GM21447 (cell line): ENCODE measurements around the gene KRTAP12-4.
"Not testable (repeated sequence)": the region's sequence is repeated elsewhere in the genome, so short reads cannot be mapped to it uniquely, and the experiment has no call there.

Experiments
- ATAC-seq: cut with Tn5 transposase; IDR thresholded peaks from one replicate; pipeline ENCODE4 v1.9.1; 2021; ENCODE audit not compliant: unreplicated experiment

Gene KRTAP12-4

DNA sequence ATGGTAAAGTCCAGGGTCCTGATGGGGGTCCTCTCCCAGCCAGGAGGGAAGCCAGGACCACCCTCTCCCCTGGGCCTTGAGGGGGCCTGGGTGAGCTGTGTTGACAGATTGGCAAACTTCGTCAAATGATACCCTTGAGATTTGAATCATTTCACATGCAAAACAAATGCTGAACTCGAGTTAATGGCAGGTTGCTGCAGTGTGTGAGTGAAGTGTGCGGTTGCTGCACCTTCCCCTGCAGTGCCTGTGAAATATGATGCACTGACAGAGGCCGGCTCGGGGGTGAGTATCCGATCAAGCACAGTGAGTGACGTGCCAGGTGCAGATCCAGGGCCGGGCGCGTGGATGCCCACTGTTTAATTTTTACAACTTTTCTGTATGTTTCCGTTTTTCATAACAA lies 33.2 kb upstream of the KRTAP12-4 start:
- no peak for ATAC-seq

DNA sequence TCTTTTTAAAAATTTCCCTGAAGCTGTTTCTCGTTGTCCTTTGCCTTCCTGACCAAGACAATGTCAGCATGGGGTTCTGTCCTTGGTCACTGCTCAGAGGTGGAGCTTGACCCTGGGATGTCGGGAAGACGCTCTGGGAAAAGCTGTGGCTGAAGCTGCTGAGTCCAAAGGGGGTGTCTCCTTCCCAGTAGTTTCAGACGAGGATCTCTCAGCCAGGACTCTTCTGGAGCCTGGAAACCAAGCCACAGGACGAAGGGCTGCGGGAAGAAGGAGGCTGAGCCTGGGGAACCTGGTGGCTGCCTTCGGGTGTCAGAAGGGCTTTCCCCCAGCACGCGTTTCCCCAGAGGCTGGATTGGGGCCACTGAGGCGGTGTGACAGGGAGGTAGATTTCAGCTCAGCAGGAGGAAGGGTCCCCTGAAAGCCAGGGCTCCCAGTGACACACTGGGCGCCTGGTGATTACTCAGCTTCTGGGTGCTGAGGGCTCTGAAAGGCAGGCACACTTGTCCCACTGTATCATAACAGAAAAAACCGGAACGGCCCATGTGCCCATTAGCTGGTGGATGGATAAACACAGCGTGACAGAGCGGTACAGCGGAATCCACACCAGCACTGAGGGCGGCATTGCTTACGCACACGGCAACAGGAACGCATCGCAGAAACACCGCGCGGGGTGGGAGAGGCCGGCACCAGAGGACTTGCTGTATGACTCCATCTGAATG lies 32.5 kb upstream of the KRTAP12-4 start:
- ATAC-seq, result no peak

DNA sequence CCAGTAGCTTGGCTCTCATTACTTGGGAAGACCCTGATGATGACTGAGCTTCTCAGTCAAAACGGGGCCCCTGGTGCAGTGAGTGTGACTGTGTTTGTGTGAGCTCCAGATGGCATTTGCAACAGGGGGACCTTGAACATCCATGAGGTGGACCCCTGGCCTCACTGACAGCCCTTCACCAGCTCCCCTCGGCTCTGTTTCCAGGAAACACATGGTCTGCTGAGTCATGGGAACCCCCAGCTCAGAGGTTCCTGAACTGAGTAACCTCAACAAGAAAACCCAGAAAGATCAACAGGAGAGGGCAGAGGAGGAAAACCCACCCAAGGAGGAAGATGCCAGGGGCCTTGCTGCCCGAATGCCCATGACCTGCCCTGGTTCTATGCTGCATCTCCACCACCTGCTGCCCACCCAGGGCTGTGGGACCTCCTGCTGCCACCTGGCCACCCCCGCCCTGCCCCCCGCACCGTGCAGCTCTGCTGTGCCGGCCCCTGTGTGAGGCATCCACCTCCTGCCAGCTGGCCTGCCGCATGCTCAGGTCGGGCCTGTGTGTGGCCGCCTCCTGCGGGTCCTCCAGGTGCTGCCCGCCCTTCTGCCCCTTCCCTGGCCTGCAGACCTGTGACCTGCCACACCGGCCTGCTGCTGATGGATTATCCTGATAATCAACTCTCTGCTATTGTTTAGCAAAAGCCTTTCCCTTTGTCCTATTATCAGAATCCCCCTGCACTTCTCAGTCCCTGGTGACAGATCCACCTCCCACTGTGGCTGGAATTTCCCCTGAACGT lies 31.7 kb upstream of the KRTAP12-4 start:
- no peak for ATAC-seq

DNA sequence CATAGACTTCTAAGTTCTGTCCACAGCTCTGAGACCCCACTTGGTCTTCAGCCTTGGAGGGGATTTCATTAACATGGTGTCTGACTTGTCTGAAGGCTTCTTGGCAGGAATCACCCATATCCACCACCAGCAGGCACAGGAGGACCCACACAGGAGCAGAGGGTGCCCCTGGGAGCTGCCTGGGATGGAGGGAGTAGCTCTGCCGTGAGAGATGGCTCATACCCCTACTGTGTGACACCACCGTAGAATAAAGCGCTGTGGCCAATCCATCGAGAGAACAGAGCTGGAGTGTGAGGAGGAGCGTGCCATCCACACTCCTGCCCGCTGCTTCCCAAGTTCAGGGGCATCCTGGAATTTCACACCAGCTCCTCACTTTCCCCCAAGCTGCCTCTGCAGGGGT lies 30.6 kb upstream of the KRTAP12-4 start:
- not testable (repeated sequence) for ATAC-seq

DNA sequence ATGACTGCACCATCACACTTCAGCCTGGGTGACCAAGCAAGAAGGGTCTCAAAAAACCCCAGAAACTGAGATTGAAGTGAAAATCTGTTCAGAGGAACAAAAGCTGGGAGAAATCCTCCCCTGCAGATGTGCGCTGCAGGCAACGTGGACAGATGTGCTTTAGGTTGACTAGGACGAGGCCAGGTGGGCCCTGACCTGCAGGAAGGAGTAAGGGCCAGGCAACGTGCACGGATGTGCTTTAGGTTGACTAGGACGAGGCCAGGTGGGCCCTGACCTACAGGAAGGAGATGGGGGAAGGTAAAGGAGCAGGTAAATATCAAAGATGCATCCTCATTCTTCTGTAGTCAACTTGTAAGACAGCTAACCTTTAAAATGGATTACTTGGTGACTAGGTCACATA lies 30.0 kb upstream of the KRTAP12-4 start:
- no peak for ATAC-seq

DNA sequence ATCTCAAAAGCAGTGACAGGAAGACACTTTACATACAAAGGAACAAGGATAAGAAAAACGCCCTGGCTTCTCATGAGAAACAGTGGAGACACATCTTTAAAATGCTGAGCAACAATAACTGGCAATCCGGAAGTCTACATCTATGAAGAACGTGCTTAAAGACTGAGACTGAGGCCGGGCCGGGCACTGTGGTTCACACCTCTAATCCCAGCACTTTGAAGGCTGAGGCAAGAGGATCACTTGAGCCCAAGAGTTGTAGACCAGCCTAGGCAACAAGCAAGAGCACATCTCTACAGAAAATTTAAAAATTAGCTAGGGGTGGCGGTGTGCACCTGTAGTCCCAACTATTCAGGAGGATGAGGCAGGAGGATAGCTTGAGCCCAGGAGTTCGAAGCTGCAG lies 29.6 kb upstream of the KRTAP12-4 start:
- no peak for ATAC-seq

DNA sequence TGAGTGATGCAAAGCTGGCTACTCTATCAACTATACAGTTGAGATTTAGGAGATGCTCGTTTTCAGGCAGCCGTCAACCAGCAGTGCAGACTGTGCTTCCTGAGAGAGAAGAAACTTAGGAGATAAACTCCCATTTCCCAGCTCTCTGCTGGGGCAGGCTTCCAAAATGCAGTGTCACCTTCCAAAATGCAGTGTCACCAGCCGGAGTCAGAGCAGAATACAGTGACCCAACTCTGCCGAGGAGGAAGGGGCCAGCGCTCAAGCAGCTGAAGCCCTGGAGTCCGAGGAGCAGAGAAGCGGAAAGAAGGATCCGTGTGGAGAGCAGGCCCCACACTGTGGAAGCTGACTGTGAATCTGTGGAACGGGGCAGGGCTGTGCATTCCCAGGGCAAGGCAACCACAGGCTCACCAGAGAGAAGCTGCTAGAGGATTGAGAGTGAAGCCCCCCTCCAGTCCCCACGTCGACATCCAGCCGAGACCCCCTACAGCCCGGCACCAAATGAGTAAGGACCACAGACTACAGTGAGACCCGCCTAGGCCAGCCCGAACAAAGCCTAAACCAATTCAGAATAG lies 28.2 kb upstream of the KRTAP12-4 start:
- ATAC-seq, result no peak

DNA sequence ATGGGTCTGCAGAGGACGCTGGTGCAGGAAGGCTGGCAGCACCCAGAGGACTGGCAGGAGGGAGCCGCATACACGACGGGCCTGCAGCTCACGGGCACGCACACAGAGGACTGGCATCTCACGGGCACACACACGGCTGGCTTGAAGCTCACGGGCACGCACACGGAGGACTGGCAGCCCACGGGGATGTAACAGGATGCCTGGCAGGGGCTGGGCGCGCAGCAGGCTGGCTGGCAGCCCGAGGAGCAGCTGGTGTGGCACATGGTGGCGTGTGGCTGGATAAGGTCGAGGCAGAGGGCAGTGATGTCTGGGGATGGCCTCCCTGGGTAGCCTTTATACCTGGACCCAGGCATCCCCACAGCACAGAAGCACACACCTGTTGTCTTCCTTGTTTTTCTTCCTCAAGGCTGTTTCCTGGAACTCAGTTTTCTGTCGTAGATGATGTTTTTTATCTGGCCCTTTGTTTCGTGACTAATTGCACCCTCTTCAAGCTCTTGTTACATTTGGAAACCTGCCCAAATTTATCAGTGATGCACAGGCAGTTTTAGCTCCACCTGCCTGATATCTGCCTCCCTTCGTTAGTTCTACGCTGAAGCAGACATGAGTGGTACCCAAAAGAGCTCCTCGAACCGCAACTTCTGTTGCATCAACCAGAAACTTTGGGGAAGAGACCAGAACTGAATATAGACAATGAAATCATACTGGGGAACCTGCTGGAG lies 27.6 kb upstream of the KRTAP12-4 start, which contains the start of gene KRTAP12-1:
Gene KRTAP12-1 (minus strand): TSS at position 303 of the 719 bp plus-strand sequence. CDS start 40 bp downstream, at position 263.
- ATAC-seq, result no peak

DNA sequence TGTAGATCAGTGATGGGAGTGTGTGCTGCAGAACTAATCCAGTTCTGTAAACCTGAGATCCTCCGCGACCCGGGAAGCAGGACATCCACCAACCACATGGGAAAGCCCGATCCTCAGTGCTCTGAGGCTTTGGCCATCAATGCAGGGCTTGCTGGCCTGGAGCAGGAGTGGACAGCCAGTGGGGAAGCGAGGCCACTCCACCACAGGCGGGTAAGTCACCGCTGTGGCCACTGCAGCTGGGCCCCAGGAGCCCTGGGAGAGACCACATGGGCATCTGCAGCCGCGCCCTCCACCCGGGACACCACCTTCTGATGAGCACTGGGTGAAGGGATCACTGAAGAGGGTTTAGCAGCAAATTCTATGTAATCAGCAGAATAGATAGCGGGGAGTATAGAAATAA lies 26.7 kb upstream of the KRTAP12-4 start:
- ATAC-seq, result no peak

DNA sequence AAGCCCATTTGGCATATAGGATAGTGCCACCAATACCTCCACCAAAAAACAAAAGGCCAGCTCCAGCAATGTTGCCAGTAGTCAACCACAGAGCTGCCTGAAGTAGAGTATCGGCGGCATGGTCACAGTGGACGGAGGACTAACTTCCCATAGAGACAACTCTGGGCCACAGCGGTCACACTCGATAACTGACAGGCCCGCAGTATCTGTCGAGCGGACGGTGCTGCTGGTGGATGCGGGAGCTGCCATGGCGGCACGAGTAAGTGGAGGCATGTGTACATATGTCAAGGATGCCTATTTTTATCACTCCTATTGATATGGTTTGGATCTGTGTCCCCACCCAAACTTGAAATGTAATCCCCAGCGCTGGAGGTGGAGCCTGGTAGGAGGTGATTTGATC lies 23.4 kb upstream of the KRTAP12-4 start:
- ATAC-seq, result no peak

DNA sequence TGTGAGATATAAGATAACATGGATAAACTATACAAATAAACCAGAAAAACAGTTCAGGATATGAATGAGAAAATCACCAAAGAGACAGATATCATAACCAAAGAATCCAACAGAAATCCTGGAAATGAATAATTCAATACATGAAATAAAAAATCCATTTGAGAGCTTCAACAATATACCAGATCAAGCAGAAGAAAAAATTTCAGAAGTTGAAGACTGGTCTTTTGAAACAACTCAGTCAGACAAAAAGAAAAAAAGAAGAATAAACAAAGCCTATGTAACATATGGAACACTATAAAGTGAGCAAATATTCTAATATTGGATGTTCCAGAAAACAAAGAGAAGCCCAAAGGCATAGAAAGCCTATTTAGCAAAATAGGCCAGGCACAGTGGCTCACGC lies 17.5 kb upstream of the KRTAP12-4 start:
- no peak for ATAC-seq

DNA sequence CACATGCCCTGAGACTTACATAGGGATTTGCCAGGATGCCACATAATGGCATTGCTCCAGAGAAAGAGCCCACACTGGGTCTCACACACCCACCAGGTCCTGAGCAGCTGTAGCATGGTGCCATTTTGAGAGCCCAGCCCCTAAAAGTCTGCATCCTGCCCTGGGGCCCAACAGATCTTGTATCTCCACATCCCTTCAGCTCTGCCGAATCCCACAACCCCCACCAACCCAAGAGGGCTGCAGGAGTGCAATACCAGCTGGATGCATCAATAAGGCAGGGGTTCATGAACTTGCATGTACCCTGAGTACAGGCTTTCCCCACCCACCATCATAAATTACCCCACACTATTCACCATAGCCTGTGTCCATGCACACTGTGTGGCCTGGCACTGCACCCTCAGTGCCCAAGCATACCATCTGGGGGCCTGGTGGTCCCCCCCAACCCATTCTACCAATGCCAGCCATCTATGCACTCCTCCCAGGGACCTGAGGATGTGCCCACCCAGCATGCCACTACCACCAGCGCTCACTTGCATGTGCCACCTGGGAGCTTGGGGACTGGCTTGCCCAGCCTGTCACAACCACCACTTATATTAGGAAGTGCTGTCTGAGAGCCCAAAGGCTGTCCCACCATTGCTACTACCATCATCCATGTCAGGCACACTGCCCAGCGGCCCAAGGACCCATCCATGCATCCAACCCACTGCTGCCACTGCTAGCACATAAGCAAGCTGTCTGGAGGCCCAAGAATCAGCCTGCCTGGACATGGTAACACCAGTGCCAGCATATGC lies 16.4 kb upstream of the KRTAP12-4 start:
- ATAC-seq, result no peak

DNA sequence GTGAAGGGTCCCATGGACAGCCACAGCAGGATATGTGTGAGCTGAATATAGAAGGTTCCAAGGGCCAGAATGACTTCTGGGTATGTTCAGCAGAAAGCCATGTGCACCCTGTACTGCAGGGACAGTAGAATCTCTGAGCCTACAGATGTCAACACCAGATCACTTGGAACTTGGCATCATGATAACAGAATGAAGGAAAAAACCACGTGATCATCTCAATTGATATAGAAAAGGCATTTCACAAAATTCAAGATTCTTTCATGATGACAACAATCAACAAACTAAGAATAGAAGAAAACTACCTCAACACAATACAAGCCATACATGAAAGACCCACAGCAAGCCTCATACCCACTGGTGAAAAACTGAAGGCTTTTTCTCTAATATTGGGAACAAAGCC lies 13.2 kb upstream of the KRTAP12-4 start:
- no peak for ATAC-seq

DNA sequence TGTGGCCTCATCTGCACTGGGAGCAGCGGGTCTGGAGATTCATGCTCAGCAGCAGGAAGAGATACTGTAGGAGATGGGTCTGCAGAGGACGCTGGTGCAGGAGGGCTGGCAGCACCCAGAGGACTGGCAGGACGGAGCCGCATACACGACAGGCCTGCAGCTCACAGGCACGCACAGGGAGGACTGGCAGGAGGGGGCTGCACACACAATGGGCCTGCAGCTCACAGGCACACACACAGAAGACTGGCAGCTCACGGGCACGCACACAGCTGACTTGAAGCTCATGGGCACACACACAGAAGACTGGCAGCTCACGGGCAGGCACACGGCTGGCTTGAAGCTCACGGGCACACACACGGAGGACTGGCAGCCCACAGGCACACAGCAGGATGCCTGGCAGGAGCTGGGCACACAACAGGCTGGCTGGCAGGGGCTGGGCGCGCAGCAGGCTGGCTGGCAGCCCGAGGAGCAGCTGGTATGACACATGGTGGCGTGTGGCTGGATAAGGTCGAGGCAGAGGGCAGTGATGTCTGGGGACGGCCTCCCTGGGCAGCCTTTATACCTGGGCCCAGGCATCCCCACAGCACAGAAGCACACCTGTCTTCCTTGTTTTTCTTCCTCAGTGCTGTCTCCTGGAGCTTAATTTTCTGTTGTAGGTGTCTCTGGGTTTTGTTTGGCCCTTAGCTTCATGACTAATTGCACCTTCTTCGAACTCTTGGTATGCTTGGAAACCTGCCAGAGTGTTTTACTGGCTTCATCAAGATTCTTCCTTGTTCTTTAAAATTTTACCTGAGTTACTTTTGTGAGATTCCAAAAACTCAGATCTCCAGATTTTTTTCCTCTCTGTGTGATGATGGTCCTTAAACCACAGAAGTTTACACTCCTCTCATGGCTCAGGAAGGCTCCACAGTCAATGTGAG lies 12.2 kb upstream of the KRTAP12-4 start, which contains the start of gene KRTAP12-2:
Gene KRTAP12-2 (minus strand): TSS at position 527 of the 920 bp plus-strand sequence. CDS start 41 bp downstream, at position 486.
- ATAC-seq, result no peak

DNA sequence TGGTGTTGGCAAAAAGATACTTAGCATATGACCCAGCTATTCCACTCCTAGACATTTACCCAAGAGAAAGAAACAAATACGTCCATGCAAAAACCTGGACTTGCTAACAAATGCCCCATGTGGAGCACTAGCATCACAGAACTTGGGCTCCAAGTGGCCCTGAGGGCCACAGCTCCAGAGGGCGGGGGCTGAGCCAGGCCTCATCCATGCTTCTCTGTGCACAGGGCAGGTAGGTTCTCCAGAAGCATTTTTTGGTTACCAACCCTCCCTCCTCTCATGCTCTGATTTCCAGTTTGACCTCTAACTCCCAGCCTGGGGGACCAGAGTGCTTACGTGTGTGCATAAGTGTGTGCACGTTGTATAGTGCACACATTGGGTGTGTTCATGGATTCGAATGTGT lies 10.2 kb upstream of the KRTAP12-4 start:
- no peak for ATAC-seq

DNA sequence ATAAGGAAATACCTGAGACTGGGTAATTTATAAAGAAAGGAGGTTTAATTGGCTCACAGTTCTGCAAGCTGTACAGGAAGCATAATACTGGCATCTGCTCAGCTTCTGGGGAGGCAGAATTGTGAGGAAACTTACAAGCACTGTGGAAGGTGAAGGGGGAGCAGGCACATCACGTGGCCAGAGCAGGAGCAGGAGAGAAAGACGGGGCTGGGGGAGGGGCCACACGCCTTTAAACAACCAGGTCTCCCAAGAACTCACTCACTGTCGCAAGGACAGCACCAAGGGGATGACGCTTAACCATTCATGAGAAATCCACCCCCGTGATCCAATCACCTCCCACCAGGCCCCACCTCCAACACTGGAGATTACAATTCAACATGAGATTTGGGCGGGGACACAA lies 7.1 kb upstream of the KRTAP12-4 start:
- not testable (repeated sequence) for ATAC-seq

DNA sequence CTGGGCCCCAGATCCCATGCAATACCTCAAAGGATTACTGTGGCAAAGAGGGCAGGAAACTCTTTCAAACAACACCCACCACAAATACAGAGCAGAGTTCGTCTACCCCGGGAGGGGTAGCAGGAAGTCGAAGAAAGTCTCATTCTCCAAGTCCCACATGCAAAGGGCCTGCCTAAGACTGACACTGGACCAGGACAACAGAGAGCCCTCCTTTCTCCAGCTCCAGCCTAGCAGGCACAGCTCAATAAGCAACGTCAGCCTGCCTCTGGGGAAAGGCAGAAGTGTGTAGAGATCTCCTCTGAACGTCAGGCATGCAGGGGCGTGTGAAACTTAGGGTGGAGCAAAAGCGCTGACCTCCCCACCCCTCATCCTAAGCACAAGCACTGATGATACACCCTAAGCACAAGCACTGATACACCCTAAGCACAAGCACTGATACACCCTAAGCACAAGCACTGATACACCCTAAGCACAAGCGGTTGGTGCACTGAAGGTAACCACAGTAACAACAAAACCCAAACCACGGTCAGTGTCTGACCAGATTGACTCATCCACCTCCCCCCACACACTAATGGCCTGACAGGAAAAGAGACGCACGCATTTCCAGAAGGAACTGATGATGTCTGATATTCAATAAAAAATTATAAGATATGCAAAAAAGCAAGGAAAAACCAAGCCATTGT lies 4.6 kb upstream of the KRTAP12-4 start:
- no peak for ATAC-seq

DNA sequence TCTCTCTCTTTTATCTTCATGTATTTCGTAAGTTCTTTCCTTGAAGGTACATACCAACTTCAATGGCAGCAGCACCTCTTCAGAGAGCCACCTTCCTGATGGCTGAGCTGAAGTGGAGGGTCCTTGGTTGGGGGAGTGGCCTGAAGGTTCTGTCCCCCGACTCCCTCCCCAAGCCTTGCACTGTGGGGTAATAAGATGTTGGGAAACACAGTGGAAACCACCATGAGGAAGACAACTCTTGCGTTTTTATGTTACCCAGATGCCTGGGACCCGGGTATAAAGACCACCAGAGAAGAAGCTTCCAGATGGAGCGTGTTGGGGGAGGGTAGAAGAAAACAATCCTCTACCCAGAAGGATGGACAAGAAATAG lies 4.1 kb upstream of the KRTAP12-4 start:
- no peak for ATAC-seq
